Measurements from ENCODE around the gene FDXR. TPM values are rescaled to one million over a fixed set of nuclear protein-coding genes. Genes with fewer than 3 reads are reported as not detected.
A peak's percentile ranks its signal among the peaks of the same experiment; 100 is the strongest.

FDXR gene
- total and polyA plus RNA-seq, 9 of the 15 experiments (the other 6 are each of a cell fraction or from before 2014, with no cell fraction given), result 0.89 to 70.7 (median 30.9) TPM

GRCh38 chr17:74853048-74853397 lies 19.8 kb downstream of the FDXR start:
- H3K79me2 ChIP-seq (ENCODE audit: control insufficient read depth, insufficient read depth, low read length), result no peaks in the 10 kb centered on the region
- DNase-seq (ENCODE audit: extremely low read depth in 1 of 4, low spot score in 3 of 4) (no peak), ATAC-seq (no peak), FAIRE-seq (no peak)
- H3K4me1 ChIP-seq (replicated peaks in 1 of 2; ENCODE audit: control insufficient read depth in 2 of 2, insufficient read depth in 2 of 2, low read length in 2 of 2), result peaks cover 0 to 33% of the 10 kb centered on the region in 2 experiments; a peak in 2 of 5 replicates
- intact Hi-C loops (cut with micrococcal nuclease) (loop anchor here (5.0 kb wide), 1 partner anchor 111 kb away; no protein-coding TSS in a partner anchor), in situ Hi-C loops (cut with MboI) (no loop called here)
- TF ChIP-seq GTF2E2 (tag; IDR thresholded peaks at IDR 0.05) (no peak), TBL1XR1 (IDR thresholded peaks at IDR 0.05; ENCODE audit: low read length in 2 of 2) (no peak), GMEB1 (CRISPR knock-in tag; IDR thresholded peaks at IDR 0.05) (no peak), ARID1B (IDR thresholded peaks at IDR 0.05) (no peak), ZFP36 (IDR thresholded peaks at IDR 0.05; ENCODE audit: low read depth, low read length, partially characterized antibody) (no peak), RBM25 (IDR thresholded peaks at IDR 0.05; ENCODE audit: low read depth, low read length, severe bottlenecking) (no peak), EWSR1 (IDR thresholded peaks at IDR 0.05; ENCODE audit: borderline replicate concordance, low read depth, partially characterized antibody) (no peak), ATF1 (CRISPR knock-in tag; IDR thresholded peaks at IDR 0.05) (no peak), ATF1 (tag; IDR thresholded peaks at IDR 0.05) (no peak)
- TF ChIP-seq, protein P1, sequence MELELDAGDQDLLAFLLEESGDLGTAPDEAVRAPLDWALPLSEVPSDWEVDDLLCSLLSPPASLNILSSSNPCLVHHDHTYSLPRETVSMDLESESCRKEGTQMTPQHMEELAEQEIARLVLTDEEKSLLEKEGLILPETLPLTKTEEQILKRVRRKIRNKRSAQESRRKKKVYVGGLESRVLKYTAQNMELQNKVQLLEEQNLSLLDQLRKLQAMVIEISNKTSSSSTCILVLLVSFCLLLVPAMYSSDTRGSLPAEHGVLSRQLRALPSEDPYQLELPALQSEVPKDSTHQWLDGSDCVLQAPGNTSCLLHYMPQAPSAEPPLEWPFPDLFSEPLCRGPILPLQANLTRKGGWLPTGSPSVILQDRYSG (tag; conservative IDR thresholded peaks at IDR 0.05; ENCODE audit: low read depth), result no peak
- POLR2A ChIA-PET, result interaction anchor here (0.7 to 2.5 kb wide), 4 partner anchors 10 to 20 kb away, joined by 3 to 17 read pairs (median 8); partner anchors contain the start of gene FDXR
- 0 out of 2 replicates have a peak overlapping the region, but pooled peaks have one; percentile 12 for H3K4me3 ChIP-seq
- H3K4me2 ChIP-seq (ENCODE audit: insufficient read depth, low read length), result peak overlapping the region; percentile 46; the same call in 1 of the 2 replicates
- H3K36me3 ChIP-seq (ENCODE audit: control insufficient read depth, insufficient read depth, low read length), result no peaks in the 10 kb centered on the region
- 0 out of 2 replicates have a peak, but pooled peaks cover 3% of the 10 kb centered on the region for H4K20me1 ChIP-seq (replicated peaks; ENCODE audit: control insufficient read depth, insufficient read depth, low read length)
- H3K27me3 ChIP-seq (ENCODE audit: control insufficient read depth in 2 of 2, insufficient read depth in 2 of 2, low read length in 2 of 2), result peaks cover 0 to 41% of the 10 kb centered on the region in 2 experiments; a peak in 2 of 5 replicates
- peaks cover 4% of the 10 kb centered on the region for H3K9me1 ChIP-seq (ENCODE audit: control insufficient read depth, insufficient read depth, low read length)
- peak overlapping the region in 1 of 2 experiments; percentile 74; a peak in 1 of 4 replicates for H3K9ac ChIP-seq (ENCODE audit: insufficient read depth in 1 of 2, low read depth in 2 of 2, low read length in 2 of 2)
- BruUV-seq (replicated peaks), result no TSS peak
- peak overlapping the region; percentile 76 for H2AFZ ChIP-seq (ENCODE audit: low read depth, low read length)
- CTCF ChIA-PET (ENCODE audit: low intra/inter-chr PET ratio), result no interaction called here
- no peaks in the 10 kb centered on the region for H3K9me3 ChIP-seq (replicated peaks; ENCODE audit: control insufficient read depth, insufficient read depth, low read depth, low read length)
- H3K27ac ChIP-seq (ENCODE audit: extremely low read depth, low read depth, low read length), result no peak overlapping the region
- 54% methylated on average over 8 of the region's 9 CpGs for WGBS (ENCODE audit: insufficient coverage, low coverage, missing lambda C conversion rate)
